Panc1 (cell line): ENCODE measurements around the gene CTAG2. TPM values are rescaled to one million over a fixed set of nuclear protein-coding genes. Genes with fewer than 3 reads are reported as not detected.

ENCODE experiments used
- ATAC-seq: fragments of 200-7000 bp; cut with Tn5 transposase; 2 replicates; pipeline ENCODE4 v1.9.1; 2020; ENCODE audit warnings: mild to moderate bottlenecking, moderate library complexity
- BruUV-seq: library from RNA; stranded (reverse); fragments of 400-500 nt; replicated peaks from 2 replicates; lab custom pipeline; 2021; lab: Mats Ljungman, UMichigan
- CTCF ChIA-PET: fragments of 300-600 bp; sonication (Branson Sonifier 250); formaldehyde crosslinking; loops from one replicate; lab custom pipeline; 2022; ENCODE audit warnings: antibody characterized with exemption; lab: Charles Lee
- POLR2A ChIA-PET: fragments of 300-600 bp; sonication (Branson Sonifier 250); formaldehyde crosslinking; loops from one replicate; lab custom pipeline; 2022; ENCODE audit warnings: antibody characterized with exemption; lab: Charles Lee
- DNase-seq: peaks from one replicate; pipeline ENCODE4 v3.0.0-alpha.2; 2010; ENCODE audit warnings: low read depth, low spot score
- H3K27ac ChIP-seq: 2 replicates; pipeline ENCODE4 v1.5.1; 2011; ENCODE audit warnings: mild to moderate bottlenecking, low read length, inconsistent platforms
- H3K27me3 ChIP-seq: fragments of 200-500 bp; sonication (Bioruptor generic); 2 replicates; pipeline ENCODE4 v1.6.0; 2014; ENCODE audit warnings: low read length, inconsistent platforms; ENCODE audit not compliant: control insufficient read depth, insufficient read depth
- H3K36me3 ChIP-seq: fragments of 200-500 bp; sonication (Bioruptor generic); 2 replicates; pipeline ENCODE4 v1.5.1; 2014; ENCODE audit warnings: inconsistent platforms, mild to moderate bottlenecking, low read length, moderate library complexity; ENCODE audit not compliant: control insufficient read depth, insufficient read depth
- H3K4me1 ChIP-seq: 2 replicates; pipeline ENCODE4 v1.5.1; 2011; ENCODE audit warnings: inconsistent platforms, mild to moderate bottlenecking, low read length, moderate library complexity; ENCODE audit not compliant: control insufficient read depth, insufficient read depth
- H3K4me3 ChIP-seq, 2 experiments: 2 replicates each; pipeline ENCODE4 v1.5.1; 2011 to 2012; ENCODE audit warnings: low read depth in 2 of 2, low read length in 2 of 2, mild to moderate bottlenecking in 2 of 2, inconsistent platforms in 1 of 2, moderate library complexity in 1 of 2
- H3K9me3 ChIP-seq: fragments of 200-500 bp; sonication (Bioruptor generic); 2 replicates; pipeline ENCODE4 v1.5.1; 2014; ENCODE audit warnings: low read depth, mild to moderate bottlenecking, inconsistent platforms, low read length, moderate library complexity; ENCODE audit not compliant: control insufficient read depth, insufficient read depth
- POLR2AphosphoS5 ChIP-seq: IDR thresholded peaks from 2 replicates; pipeline ENCODE4 v1.6.1; 2012; ENCODE audit warnings: mild to moderate bottlenecking, low read depth, low read length, moderate library complexity
- SIN3A ChIP-seq: IDR thresholded peaks from 2 replicates; pipeline ENCODE4 v1.6.1; 2012; ENCODE audit warnings: low read depth, mild to moderate bottlenecking, low read length, moderate library complexity, borderline replicate concordance; ENCODE audit not compliant: insufficient read depth
- TCF7L2 ChIP-seq: IDR thresholded peaks from 2 replicates; pipeline ENCODE4 v1.6.1; 2011; ENCODE audit warnings: mild to moderate bottlenecking, low read depth, low read length, inconsistent platforms
- in situ Hi-C: cut with HindIII; loops from 2 replicates; pipeline ENCODE4 v1.10.0; 2016; ENCODE audit warnings: low sequenced_read_pairs, low pct_unique_long_range_greater_than_20kb
- intact Hi-C: fragments of 100-400 bp; cut with micrococcal nuclease; formaldehyde crosslinking; loops from one replicate; pipeline ENCODE4 v1.10.0; 2022; ENCODE audit not compliant: unreplicated experiment
- total RNA-seq: library from RNA; stranded (reverse); gene quantifications from one replicate; pipeline ENCODE4 v1.2.1, GENCODE V29; 2021; ENCODE audit not compliant: unreplicated experiment
- TF ChIP-seq, protein P1 (sequence below): fragments of 450-650 bp; IDR thresholded peaks from 2 replicates; pipeline ENCODE4 v1.5.1; 2017; ENCODE audit warnings: mild to moderate bottlenecking
- TF ChIP-seq, protein P2 (sequence below), 2 experiments: IDR thresholded peaks; 2 replicates each; pipeline ENCODE4 v1.6.1; 2011 to 2012; ENCODE audit warnings: low read depth in 2 of 2, control low read depth in 1 of 2, low read length in 1 of 2, mild to moderate bottlenecking in 1 of 2, moderate library complexity in 1 of 2; ENCODE audit not compliant: insufficient read depth in 1 of 2

Gene CTAG2
- total RNA-seq, 1 experiment from 2014 or later, result not detected

DNA sequence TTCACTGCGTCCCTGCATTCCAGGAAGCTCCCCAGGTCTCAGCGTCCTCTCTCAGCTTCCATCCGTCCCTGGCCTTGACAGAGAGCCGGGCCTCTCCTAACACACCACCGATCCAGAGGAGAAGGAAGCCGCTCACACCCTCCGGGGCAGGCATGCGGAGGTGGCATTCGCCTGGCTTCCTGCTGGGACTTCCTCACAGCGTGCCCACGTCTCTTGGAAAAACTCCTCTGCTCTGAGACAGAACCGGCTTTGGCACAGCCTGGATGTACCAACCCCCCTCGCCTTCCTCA lies 3.2 kb downstream of the CTAG2 start:
- Histone ChIP-seq H3K36me3 (no peaks in the 10 kb centered on the region), H3K27me3 (no peaks in the 10 kb centered on the region), H3K9me3 (no peaks in the 10 kb centered on the region), H3K4me1 (peaks cover 13% of the 10 kb centered on the region), H3K4me3 (peak overlapping the region; percentile 1 to 22; a peak in 2 of 4 replicates), H3K27ac (peak overlapping the region; percentile 54)
- TF ChIP-seq SIN3A, result no peak
- TF ChIP-seq, protein P1, sequence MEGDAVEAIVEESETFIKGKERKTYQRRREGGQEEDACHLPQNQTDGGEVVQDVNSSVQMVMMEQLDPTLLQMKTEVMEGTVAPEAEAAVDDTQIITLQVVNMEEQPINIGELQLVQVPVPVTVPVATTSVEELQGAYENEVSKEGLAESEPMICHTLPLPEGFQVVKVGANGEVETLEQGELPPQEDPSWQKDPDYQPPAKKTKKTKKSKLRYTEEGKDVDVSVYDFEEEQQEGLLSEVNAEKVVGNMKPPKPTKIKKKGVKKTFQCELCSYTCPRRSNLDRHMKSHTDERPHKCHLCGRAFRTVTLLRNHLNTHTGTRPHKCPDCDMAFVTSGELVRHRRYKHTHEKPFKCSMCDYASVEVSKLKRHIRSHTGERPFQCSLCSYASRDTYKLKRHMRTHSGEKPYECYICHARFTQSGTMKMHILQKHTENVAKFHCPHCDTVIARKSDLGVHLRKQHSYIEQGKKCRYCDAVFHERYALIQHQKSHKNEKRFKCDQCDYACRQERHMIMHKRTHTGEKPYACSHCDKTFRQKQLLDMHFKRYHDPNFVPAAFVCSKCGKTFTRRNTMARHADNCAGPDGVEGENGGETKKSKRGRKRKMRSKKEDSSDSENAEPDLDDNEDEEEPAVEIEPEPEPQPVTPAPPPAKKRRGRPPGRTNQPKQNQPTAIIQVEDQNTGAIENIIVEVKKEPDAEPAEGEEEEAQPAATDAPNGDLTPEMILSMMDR, result no peak
- TF ChIP-seq, protein P2, sequence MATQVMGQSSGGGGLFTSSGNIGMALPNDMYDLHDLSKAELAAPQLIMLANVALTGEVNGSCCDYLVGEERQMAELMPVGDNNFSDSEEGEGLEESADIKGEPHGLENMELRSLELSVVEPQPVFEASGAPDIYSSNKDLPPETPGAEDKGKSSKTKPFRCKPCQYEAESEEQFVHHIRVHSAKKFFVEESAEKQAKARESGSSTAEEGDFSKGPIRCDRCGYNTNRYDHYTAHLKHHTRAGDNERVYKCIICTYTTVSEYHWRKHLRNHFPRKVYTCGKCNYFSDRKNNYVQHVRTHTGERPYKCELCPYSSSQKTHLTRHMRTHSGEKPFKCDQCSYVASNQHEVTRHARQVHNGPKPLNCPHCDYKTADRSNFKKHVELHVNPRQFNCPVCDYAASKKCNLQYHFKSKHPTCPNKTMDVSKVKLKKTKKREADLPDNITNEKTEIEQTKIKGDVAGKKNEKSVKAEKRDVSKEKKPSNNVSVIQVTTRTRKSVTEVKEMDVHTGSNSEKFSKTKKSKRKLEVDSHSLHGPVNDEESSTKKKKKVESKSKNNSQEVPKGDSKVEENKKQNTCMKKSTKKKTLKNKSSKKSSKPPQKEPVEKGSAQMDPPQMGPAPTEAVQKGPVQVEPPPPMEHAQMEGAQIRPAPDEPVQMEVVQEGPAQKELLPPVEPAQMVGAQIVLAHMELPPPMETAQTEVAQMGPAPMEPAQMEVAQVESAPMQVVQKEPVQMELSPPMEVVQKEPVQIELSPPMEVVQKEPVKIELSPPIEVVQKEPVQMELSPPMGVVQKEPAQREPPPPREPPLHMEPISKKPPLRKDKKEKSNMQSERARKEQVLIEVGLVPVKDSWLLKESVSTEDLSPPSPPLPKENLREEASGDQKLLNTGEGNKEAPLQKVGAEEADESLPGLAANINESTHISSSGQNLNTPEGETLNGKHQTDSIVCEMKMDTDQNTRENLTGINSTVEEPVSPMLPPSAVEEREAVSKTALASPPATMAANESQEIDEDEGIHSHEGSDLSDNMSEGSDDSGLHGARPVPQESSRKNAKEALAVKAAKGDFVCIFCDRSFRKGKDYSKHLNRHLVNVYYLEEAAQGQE (IDR thresholded peaks at IDR 0.05; ENCODE audit: insufficient read depth in 1 of 2, low read depth in 2 of 2, low read length in 1 of 2), result no peak
- no peak for TF ChIP-seq TCF7L2
- no peak for TF ChIP-seq POLR2AphosphoS5
- ATAC-seq (peak; percentile 60), DNase-seq (no peak)
- in situ Hi-C loops, result loop anchor here (25.0 kb wide), 1 partner anchor 187 kb away; the partner anchor contains the start of gene SMIM9
- POLR2A ChIA-PET, result no interaction called here
- BruUV-seq, result no TSS peak
- intact Hi-C loops, result no loop called here
- CTCF ChIA-PET, result no interaction called here

DNA sequence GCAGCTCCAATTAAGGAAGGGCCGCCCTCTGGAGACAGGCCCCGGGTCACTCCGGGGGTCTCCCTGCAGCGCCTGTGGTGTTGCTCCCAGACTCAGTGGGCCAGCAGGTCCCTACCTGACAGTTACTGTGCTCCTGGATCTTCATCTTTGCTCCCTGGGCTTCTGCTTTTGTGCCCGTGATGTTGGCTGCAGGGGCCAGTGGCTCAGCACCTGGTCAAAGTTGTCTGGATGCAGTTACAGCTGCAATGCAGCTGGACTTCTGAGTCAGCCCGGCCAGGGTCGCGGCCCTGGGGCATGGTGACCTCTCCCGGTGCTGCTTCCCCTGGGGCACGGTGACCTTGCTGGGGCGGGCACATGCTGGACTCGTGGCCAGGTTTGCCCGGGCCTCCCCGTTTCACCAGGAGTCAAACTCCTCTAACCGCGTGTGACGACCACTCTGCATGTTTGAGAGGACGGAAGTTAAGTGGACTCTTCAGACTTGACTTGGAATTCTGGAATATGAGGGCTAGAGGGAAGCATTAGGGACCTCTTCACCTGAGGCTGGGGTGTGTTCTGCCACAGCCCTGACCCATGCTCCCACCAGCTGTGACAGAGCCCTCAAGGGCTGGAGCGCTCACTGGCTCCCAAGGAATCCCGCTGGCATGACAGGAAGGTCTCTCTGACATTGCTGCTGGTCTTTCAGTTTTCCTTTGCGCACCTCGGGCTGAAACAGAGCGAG lies 3.7 kb downstream of the CTAG2 start:
- TF ChIP-seq, protein P2 (IDR thresholded peaks at IDR 0.05; ENCODE audit: insufficient read depth in 1 of 2, low read depth in 2 of 2, low read length in 1 of 2), result no peak
- TF ChIP-seq TCF7L2, result no peak
- TF ChIP-seq POLR2AphosphoS5, result no peak
- no peak for TF ChIP-seq SIN3A
- TF ChIP-seq, protein P1, result no peak
- BruUV-seq, result no TSS peak
- CTCF ChIA-PET, result no interaction called here
- Histone ChIP-seq H3K4me3 (peak overlapping the region; percentile 1 to 22; a peak in 2 of 4 replicates), H3K36me3 (no peaks in the 10 kb centered on the region), H3K9me3 (no peaks in the 10 kb centered on the region), H3K4me1 (peaks cover 13% of the 10 kb centered on the region), H3K27ac (peak overlapping the region; percentile 54), H3K27me3 (no peaks in the 10 kb centered on the region)
- ATAC-seq, result peak; percentile 23; the same call in 1 of the 2 replicates
- no peak for DNase-seq
- in situ Hi-C loops (loop anchor here (25.0 kb wide), 1 partner anchor 188 kb away; the partner anchor contains the start of gene SMIM9), intact Hi-C loops (no loop called here)
- POLR2A ChIA-PET, result no interaction called here
